DND-41 (cell line): ENCODE data around the gene AFAP1L1.

Source experiments
- ATAC-seq: fragments of 200-7000 bp; cut with Tn5 transposase; 3 replicates; pipeline ENCODE4 v1.9.1; 2021; ENCODE audit warnings: low read depth; ENCODE audit not compliant: insufficient read depth
- DNase-seq: peaks from one replicate; pipeline ENCODE4 v3.0.0-alpha.2; 2020
- H2AFZ ChIP-seq: 2 replicates; pipeline ENCODE4 v1.6.0; 2012; ENCODE audit warnings: low read depth, low read length
- H3K27ac ChIP-seq: 2 replicates; pipeline ENCODE4 v1.5.1; 2012; ENCODE audit warnings: low read length, inconsistent platforms
- H3K27me3 ChIP-seq: fragments of 200-600 bp; sonication (generic); 2 replicates; pipeline ENCODE4 v1.6.0; 2012; ENCODE audit warnings: low read length, mild to moderate bottlenecking, inconsistent platforms; ENCODE audit not compliant: insufficient read depth, poor library complexity
- H3K36me3 ChIP-seq: 2 replicates; pipeline ENCODE4 v1.5.1; 2012; ENCODE audit warnings: low read length, inconsistent platforms; ENCODE audit not compliant: insufficient read depth
- H3K4me1 ChIP-seq: 2 replicates; pipeline ENCODE4 v1.5.1; 2012; ENCODE audit warnings: mild to moderate bottlenecking, low read length; ENCODE audit not compliant: insufficient read depth
- H3K4me2 ChIP-seq: 2 replicates; pipeline ENCODE4 v1.6.0; 2012; ENCODE audit warnings: mild to moderate bottlenecking, moderate library complexity, low read length, inconsistent platforms; ENCODE audit not compliant: insufficient read depth
- H3K4me3 ChIP-seq, 2 experiments: fragments of 200-600 bp in 1 of 2; shearing (Covaris generic) in 1 of 2; 2 replicates each; pipeline ENCODE4 v1.5.1; 2012 to 2016; ENCODE audit warnings: inconsistent platforms in 2 of 2, low read length in 2 of 2, mild to moderate bottlenecking in 2 of 2, low read depth in 1 of 2, moderate library complexity in 1 of 2
- H3K79me2 ChIP-seq: 2 replicates; pipeline ENCODE4 v1.6.0; 2012; ENCODE audit warnings: low read length, inconsistent platforms; ENCODE audit not compliant: insufficient read depth
- H3K9ac ChIP-seq: 2 replicates; pipeline ENCODE4 v1.6.0; 2012; ENCODE audit warnings: low read depth, mild to moderate bottlenecking, inconsistent platforms, low read length, moderate library complexity
- H3K9me3 ChIP-seq: 2 replicates; pipeline ENCODE4 v1.5.1; 2012; ENCODE audit warnings: low read length, moderate library complexity, mild to moderate bottlenecking, inconsistent platforms; ENCODE audit not compliant: insufficient read depth, severe bottlenecking
- H4K20me1 ChIP-seq: 2 replicates; pipeline ENCODE4 v1.6.0; 2012; ENCODE audit warnings: low read length; ENCODE audit not compliant: insufficient read depth
- CTCF ChIP-seq: IDR thresholded peaks from 2 replicates; pipeline ENCODE4 v1.5.1; 2012; ENCODE audit warnings: borderline replicate concordance, low read length, moderate library complexity, mild to moderate bottlenecking; ENCODE audit not compliant: poor library complexity, severe bottlenecking; ENCODE audit errors: extremely low read depth
- EZH2 ChIP-seq: IDR thresholded peaks from 3 replicates; pipeline ENCODE4 v1.6.1; 2012; ENCODE audit warnings: borderline replicate concordance, low read depth, mild to moderate bottlenecking, moderate library complexity, low read length, inconsistent platforms; ENCODE audit not compliant: severe bottlenecking

AFAP1L1 gene

GRCh38 chr5:149320791-149321330 lies 49.2 kb downstream of the AFAP1L1 start:
- no peaks in the 10 kb centered on the region for H3K36me3 ChIP-seq
- H3K4me1 ChIP-seq: no peaks in the 10 kb centered on the region
- no peak overlapping the region for H2AFZ ChIP-seq
- H3K27ac ChIP-seq: no peak overlapping the region
- no peak overlapping the region for H3K4me3 ChIP-seq
- H3K27me3 ChIP-seq: no peaks in the 10 kb centered on the region
- DNase-seq (no peak), ATAC-seq (no peak)
- H3K9me3 ChIP-seq: no peaks in the 10 kb centered on the region
- no peak for TF ChIP-seq EZH2
- TF ChIP-seq CTCF: no peak
- H3K9ac ChIP-seq: no peak overlapping the region
- no peaks in the 10 kb centered on the region for H4K20me1 ChIP-seq
- no peak overlapping the region for H3K4me2 ChIP-seq
- no peaks in the 10 kb centered on the region for H3K79me2 ChIP-seq

- H3K4me1 ChIP-seq: no peaks in the 10 kb centered on the region
- no peak overlapping the region for H3K4me2 ChIP-seq
- H3K27me3 ChIP-seq: no peaks in the 10 kb centered on the region
- H2AFZ ChIP-seq: no peak overlapping the region
- H3K79me2 ChIP-seq: no peaks in the 10 kb centered on the region
- H3K4me3 ChIP-seq: no peak overlapping the region
- ATAC-seq (no peak), DNase-seq (no peak)
- H4K20me1 ChIP-seq: no peaks in the 10 kb centered on the region
- TF ChIP-seq CTCF (no peak), EZH2 (no peak)
- no peak overlapping the region for H3K27ac ChIP-seq
- H3K9ac ChIP-seq: no peak overlapping the region
- H3K36me3 ChIP-seq: no peaks in the 10 kb centered on the region
- H3K9me3 ChIP-seq: no peaks in the 10 kb centered on the region
These were observed 50.9 kb downstream of the AFAP1L1 start for GRCh38 chr5:149322518-149322917.

- no peaks in the 10 kb centered on the region for H3K79me2 ChIP-seq
- no peak for ATAC-seq
These were observed 51.6 kb downstream of the AFAP1L1 start for GRCh38 chr5:149323210-149323609.

More at GRCh38 chr5:149323210-149323609, 51.6 kb downstream of the AFAP1L1 start:
- TF ChIP-seq EZH2 (no peak), CTCF (no peak)
- Histone ChIP-seq H3K27ac (no peak overlapping the region), H3K27me3 (no peaks in the 10 kb centered on the region), H2AFZ (no peak overlapping the region), H3K4me3 (no peak overlapping the region), H3K36me3 (no peaks in the 10 kb centered on the region), H4K20me1 (no peaks in the 10 kb centered on the region), H3K4me1 (no peaks in the 10 kb centered on the region), H3K4me2 (no peak overlapping the region), H3K9ac (no peak overlapping the region), H3K9me3 (no peaks in the 10 kb centered on the region)
- DNase-seq: no peak
